IMR-90 (cell line): ENCODE data around the gene TRIM33. TPM values are rescaled to one million over a fixed set of nuclear protein-coding genes. Genes with fewer than 3 reads are reported as not detected.
"Not testable (repeated sequence)": the region's sequence is repeated elsewhere in the genome, so short reads cannot be mapped to it uniquely, and the experiment has no call there.

ENCODE experiments used
- ATAC-seq: fragments of 200-7000 bp; cut with Tn5 transposase; 2 replicates; pipeline ENCODE4 v1.9.1; 2020; ENCODE audit warnings: low read depth, mild to moderate bottlenecking, moderate library complexity
- BruUV-seq: library from RNA; stranded (reverse); fragments of 400-500 nt; replicated peaks from 2 replicates; lab custom pipeline; 2021; lab: Mats Ljungman, UMichigan
- CTCF ChIA-PET: fragments of 300-600 bp; formaldehyde crosslinking; extraction: SDS; loops from one replicate; lab custom pipeline; 2021; ENCODE audit warnings: antibody characterized with exemption; lab: Yijun Ruan, JAX
- POLR2A ChIA-PET: fragments of 300-600 bp; sonication (Branson Sonifier 250); formaldehyde crosslinking; loops from one replicate; lab custom pipeline; 2022; ENCODE audit warnings: antibody characterized with exemption; ENCODE audit not compliant: unreplicated experiment; lab: Charles Lee
- DNase-seq: peaks from one replicate; pipeline ENCODE4 v3.0.0; 2013
- H2AFZ ChIP-seq: replicated peaks from 2 replicates; pipeline ENCODE3; 2013; ENCODE audit warnings: low read length, mild to moderate bottlenecking; ENCODE audit not compliant: poor library complexity
- H2AK5ac ChIP-seq: 2 replicates; pipeline ENCODE4 v1.6.1; 2013; ENCODE audit warnings: low read depth, low read length, inconsistent platforms
- H2AK9ac ChIP-seq: replicated peaks from 2 replicates; pipeline ENCODE3; 2013; ENCODE audit warnings: mild to moderate bottlenecking, low read depth, low read length, moderate library complexity; ENCODE audit not compliant: poor library complexity
- H2BK120ac ChIP-seq: 2 replicates; pipeline ENCODE4 v1.6.1; 2013; ENCODE audit warnings: low read depth, low read length, inconsistent platforms
- H2BK15ac ChIP-seq: 3 replicates; pipeline ENCODE4 v1.6.1; 2013; ENCODE audit warnings: low read depth, low read length, inconsistent platforms
- H2BK20ac ChIP-seq: 2 replicates; pipeline ENCODE4 v1.6.1; 2013; ENCODE audit warnings: low read depth, mild to moderate bottlenecking, inconsistent platforms, low read length, moderate library complexity
- H2BK5ac ChIP-seq: 2 replicates; pipeline ENCODE4 v1.6.1; 2013; ENCODE audit warnings: mild to moderate bottlenecking, low read depth, low read length, inconsistent platforms; ENCODE audit not compliant: poor library complexity, severe bottlenecking
- H3K14ac ChIP-seq: replicated peaks from 2 replicates; pipeline ENCODE4 v1.6.1; 2013; ENCODE audit warnings: low read depth, low read length, inconsistent platforms
- H3K18ac ChIP-seq: 2 replicates; pipeline ENCODE4 v1.6.1; 2013; ENCODE audit warnings: low read depth, low read length, control low read depth
- H3K23ac ChIP-seq: 2 replicates; pipeline ENCODE4 v1.6.1; 2013; ENCODE audit warnings: low read depth, low read length, inconsistent platforms
- H3K27ac ChIP-seq: 2 replicates; pipeline ENCODE4 v1.5.1; 2013; ENCODE audit warnings: mild to moderate bottlenecking, control low read depth, low read length; ENCODE audit not compliant: insufficient read depth
- H3K27me3 ChIP-seq: 2 replicates; pipeline ENCODE4 v1.6.1; 2013; ENCODE audit warnings: low read length; ENCODE audit not compliant: control insufficient read depth, insufficient read depth
- H3K36me3 ChIP-seq: 2 replicates; pipeline ENCODE4 v1.6.1; 2013; ENCODE audit warnings: low read length, mixed read lengths; ENCODE audit not compliant: control insufficient read depth, insufficient read depth
- H3K4ac ChIP-seq: 2 replicates; pipeline ENCODE4 v1.6.1; 2013; ENCODE audit warnings: low read depth, low read length, inconsistent platforms
- H3K4me1 ChIP-seq: 2 replicates; pipeline ENCODE4 v1.6.1; 2013; ENCODE audit warnings: low read length, mixed read lengths; ENCODE audit not compliant: control insufficient read depth, insufficient read depth
- H3K4me2 ChIP-seq: 2 replicates; pipeline ENCODE4 v1.6.1; 2013; ENCODE audit warnings: low read depth, mild to moderate bottlenecking, control low read depth, low read length, moderate library complexity
- H3K4me3 ChIP-seq: 2 replicates; pipeline ENCODE4 v1.5.1; 2013; ENCODE audit warnings: low read depth, mild to moderate bottlenecking, control low read depth, low read length, moderate library complexity; ENCODE audit not compliant: insufficient read depth
- H3K56ac ChIP-seq: 2 replicates; pipeline ENCODE4 v1.6.1; 2013; ENCODE audit warnings: low read length, inconsistent platforms; ENCODE audit not compliant: insufficient read depth; ENCODE audit errors: extremely low read depth
- H3K79me1 ChIP-seq, 2 experiments: 2 replicates each; pipeline ENCODE4 v1.6.1; 2013; ENCODE audit warnings: low read length in 2 of 2, inconsistent platforms in 1 of 2, low read depth in 1 of 2
- H3K9ac ChIP-seq: 2 replicates; pipeline ENCODE4 v1.6.1; 2013; ENCODE audit warnings: low read depth, low read length, control low read depth
- H3K9me1 ChIP-seq: 2 replicates; pipeline ENCODE4 v1.6.1; 2013; ENCODE audit warnings: low read length, inconsistent platforms; ENCODE audit not compliant: insufficient read depth
- H3K9me3 ChIP-seq: 2 replicates; pipeline ENCODE4 v1.6.1; 2013; ENCODE audit warnings: low read length; ENCODE audit not compliant: control insufficient read depth, insufficient read depth
- H4K20me1 ChIP-seq: 2 replicates; pipeline ENCODE4 v1.6.1; 2013; ENCODE audit warnings: low read length, inconsistent platforms; ENCODE audit not compliant: insufficient read depth
- H4K5ac ChIP-seq: 2 replicates; pipeline ENCODE4 v1.6.1; 2013; ENCODE audit warnings: mild to moderate bottlenecking, low read depth, low read length, control low read depth
- H4K8ac ChIP-seq, 2 experiments: 2 replicates each; pipeline ENCODE4 v1.6.1; 2013; ENCODE audit warnings: low read depth in 2 of 2, low read length in 2 of 2, control low read depth in 1 of 2, inconsistent platforms in 1 of 2
- H4K91ac ChIP-seq: 2 replicates; pipeline ENCODE4 v1.6.1; 2013; ENCODE audit warnings: low read depth, low read length, inconsistent platforms; ENCODE audit not compliant: insufficient read depth
- WGBS, 2 experiments: methylation state at CpG; one replicate each; pipeline versions ENCODE4 v1.1.5 to v1.1.7; 2013; ENCODE audit warnings: missing lambda C conversion rate in 2 of 2; ENCODE audit not compliant: insufficient read length in 1 of 2; ENCODE audit errors: extremely low coverage in 2 of 2; 5-methylcytosine and 5-hydroxymethylcytosine counted together
- dilution Hi-C: fragments of 300-500 bp; cut with HindIII; formaldehyde crosslinking; loops from one replicate; pipeline ENCODE4 v1.14.3; 2018; ENCODE audit warnings: low sequenced_read_pairs; ENCODE audit not compliant: unreplicated experiment
- in situ Hi-C: fragments of 300-500 bp; cut with MboI; formaldehyde crosslinking; loops from 3 replicates; pipeline ENCODE4 v1.14.3; 2019; ENCODE audit warnings: low sequenced_read_pairs, inconsistent platforms, mixed read lengths
- intact Hi-C: fragments of 100-400 bp; cut with micrococcal nuclease; formaldehyde crosslinking; loops from 2 replicates; pipeline ENCODE4 v1.10.0; 2022
- polyA plus RNA-seq, 3 experiments: library from polyadenylated mRNA; depleted of rRNA; stranded (reverse); fragments of >200 nt; gene quantifications; 2 replicates each; pipeline ENCODE4 v1.2.3, GENCODE V29; 2012; ENCODE audit warnings: low replicate concordance in 1 of 3
- total RNA-seq: library from RNA; depleted of rRNA; stranded (reverse); fragments of >200 nt; gene quantifications from 2 replicates; pipeline ENCODE4 v1.2.3, GENCODE V29; 2012

TRIM33 gene
- total and polyA plus RNA-seq, 2 of the 4 experiments (the other 2 are of a cell fraction): 9.5 to 40.1 TPM

GRCh38 chr1:114443226-114443625, 67.8 kb downstream of the TRIM33 start:
- H2AFZ ChIP-seq, H3K23ac ChIP-seq, POLR2A ChIA-PET, H2AK5ac ChIP-seq, BruUV-seq, DNase-seq, H3K18ac ChIP-seq, H2BK120ac ChIP-seq, intact Hi-C loops, H3K4me3 ChIP-seq, H3K27me3 ChIP-seq, H4K91ac ChIP-seq, H3K9me3 ChIP-seq, H3K9ac ChIP-seq, H2BK20ac ChIP-seq, in situ Hi-C loops, H3K56ac ChIP-seq, H2BK15ac ChIP-seq, H3K4me1 ChIP-seq, H3K27ac ChIP-seq, dilution Hi-C loops, H3K4ac ChIP-seq, H2BK5ac ChIP-seq, ATAC-seq, H3K4me2 ChIP-seq, H4K5ac ChIP-seq, H3K36me3 ChIP-seq, H3K9me1 ChIP-seq, H2AK9ac ChIP-seq, H4K8ac ChIP-seq, H4K20me1 ChIP-seq, H3K14ac ChIP-seq: not testable (repeated sequence)
- no CpG with 5 or more reads among the region's 4 CpGs for WGBS, 2 experiments
- CTCF ChIA-PET: interaction anchor here (0.7 kb wide), 1 partner anchor 114 kb away, joined by 5 read pairs; no protein-coding TSS in a partner anchor
- peaks cover 12 to 31% of the 10 kb centered on the region in 2 experiments for H3K79me1 ChIP-seq
